ENCODE measurements around the gene RTN4IP1. TPM values are rescaled to one million over a fixed set of nuclear protein-coding genes. Genes with fewer than 3 reads are reported as not detected.

Gene RTN4IP1
- total RNA-seq, 2 experiments from 2014 or later = 8.4 to 9.6 TPM

DNA sequence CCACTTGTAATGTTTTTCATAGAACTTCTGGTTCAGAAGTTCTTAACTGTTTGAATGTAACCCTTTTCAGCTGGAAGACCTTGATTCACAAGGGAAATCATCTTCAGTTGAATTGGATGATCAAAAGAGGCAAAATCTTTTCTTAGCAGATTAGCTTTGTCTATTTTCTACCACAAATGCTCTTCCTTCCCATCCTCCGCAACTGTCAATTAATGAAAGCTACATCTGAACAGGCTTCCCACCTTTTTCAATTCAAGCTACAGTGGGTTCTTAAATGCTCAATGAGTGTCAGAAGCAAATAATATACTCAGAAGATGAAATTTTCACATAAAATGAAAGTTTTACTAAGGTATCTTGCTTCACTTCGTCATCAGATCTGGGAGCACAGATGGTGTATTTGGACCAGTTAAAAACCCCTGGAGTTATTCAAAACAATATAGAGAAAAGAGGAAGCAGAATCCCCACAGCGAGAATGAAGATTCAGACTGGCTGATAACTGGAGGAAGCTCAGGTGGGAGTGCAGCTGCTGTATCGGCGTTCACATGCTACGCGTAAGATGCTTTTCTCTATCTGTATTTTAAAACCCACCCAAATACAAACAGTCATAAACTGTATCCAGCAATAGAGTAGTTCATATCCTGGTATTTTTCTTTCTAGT lies 19.5 kb upstream of the RTN4IP1 start:
- Mint-ChIP-seq H3K36me3 (ENCODE audit: low read depth) (peaks cover 29% of the 10 kb centered on the region), H3K9me3 (no peaks in the 10 kb centered on the region), H3K27me3 (no peaks in the 10 kb centered on the region), H3K4me3 (no peak overlapping the region), H3K4me1 (ENCODE audit: low read depth) (no peaks in the 10 kb centered on the region), H3K27ac (no peak overlapping the region)
- ATAC-seq (no peak), DNase-seq (no peak)
- POLR2A ChIA-PET = interaction anchor here (1.0 kb wide), 2 partner anchors 15 to 231 kb away, joined by 3 to 4 read pairs; no protein-coding TSS in a partner anchor
- TF ChIP-seq, protein P1, sequence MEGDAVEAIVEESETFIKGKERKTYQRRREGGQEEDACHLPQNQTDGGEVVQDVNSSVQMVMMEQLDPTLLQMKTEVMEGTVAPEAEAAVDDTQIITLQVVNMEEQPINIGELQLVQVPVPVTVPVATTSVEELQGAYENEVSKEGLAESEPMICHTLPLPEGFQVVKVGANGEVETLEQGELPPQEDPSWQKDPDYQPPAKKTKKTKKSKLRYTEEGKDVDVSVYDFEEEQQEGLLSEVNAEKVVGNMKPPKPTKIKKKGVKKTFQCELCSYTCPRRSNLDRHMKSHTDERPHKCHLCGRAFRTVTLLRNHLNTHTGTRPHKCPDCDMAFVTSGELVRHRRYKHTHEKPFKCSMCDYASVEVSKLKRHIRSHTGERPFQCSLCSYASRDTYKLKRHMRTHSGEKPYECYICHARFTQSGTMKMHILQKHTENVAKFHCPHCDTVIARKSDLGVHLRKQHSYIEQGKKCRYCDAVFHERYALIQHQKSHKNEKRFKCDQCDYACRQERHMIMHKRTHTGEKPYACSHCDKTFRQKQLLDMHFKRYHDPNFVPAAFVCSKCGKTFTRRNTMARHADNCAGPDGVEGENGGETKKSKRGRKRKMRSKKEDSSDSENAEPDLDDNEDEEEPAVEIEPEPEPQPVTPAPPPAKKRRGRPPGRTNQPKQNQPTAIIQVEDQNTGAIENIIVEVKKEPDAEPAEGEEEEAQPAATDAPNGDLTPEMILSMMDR (IDR thresholded peaks at IDR 0.05) = no peak
- CTCF ChIA-PET = no interaction called here
- intact Hi-C loops (cut with micrococcal nuclease) = no loop called here

DNA sequence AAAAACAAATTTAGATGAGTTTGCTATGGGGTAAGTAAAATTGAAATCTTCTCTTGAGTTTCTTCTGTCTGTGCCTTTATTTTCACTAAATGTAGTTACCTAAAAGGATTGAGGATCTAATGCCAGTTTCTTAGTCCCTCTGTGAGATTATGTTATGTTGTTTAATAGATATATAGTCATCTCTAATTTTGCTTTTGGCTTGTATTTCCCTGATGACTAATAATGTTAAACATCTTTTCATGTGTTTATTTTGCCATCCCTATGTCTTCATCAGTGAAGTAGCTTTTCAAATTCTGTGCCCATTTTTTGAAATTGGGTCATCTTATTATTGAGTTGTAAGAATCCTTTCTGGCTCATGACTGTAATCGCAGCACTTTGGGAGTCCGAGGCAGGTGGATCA lies 13.8 kb upstream of the RTN4IP1 start:
- H3K36me3 Mint-ChIP-seq (ENCODE audit: low read depth) = peaks cover 22% of the 10 kb centered on the region
- H3K27ac Mint-ChIP-seq = no peak overlapping the region
- no peak for ATAC-seq
- no peak overlapping the region for H3K4me3 Mint-ChIP-seq
- H3K27me3 Mint-ChIP-seq = no peaks in the 10 kb centered on the region
- CTCF ChIA-PET = interaction anchor here (0.9 to 1.3 kb wide), 2 partner anchors 10 to 76 kb away, joined by 3 to 5 read pairs; no protein-coding TSS in a partner anchor
- TF ChIP-seq, protein P1 (IDR thresholded peaks at IDR 0.05) = no peak
- no peak for DNase-seq
- intact Hi-C loops (cut with micrococcal nuclease) = no loop called here
- POLR2A ChIA-PET = no interaction called here
- no peaks in the 10 kb centered on the region for H3K9me3 Mint-ChIP-seq
- H3K4me1 Mint-ChIP-seq (ENCODE audit: low read depth) = peaks cover 6% of the 10 kb centered on the region

DNA sequence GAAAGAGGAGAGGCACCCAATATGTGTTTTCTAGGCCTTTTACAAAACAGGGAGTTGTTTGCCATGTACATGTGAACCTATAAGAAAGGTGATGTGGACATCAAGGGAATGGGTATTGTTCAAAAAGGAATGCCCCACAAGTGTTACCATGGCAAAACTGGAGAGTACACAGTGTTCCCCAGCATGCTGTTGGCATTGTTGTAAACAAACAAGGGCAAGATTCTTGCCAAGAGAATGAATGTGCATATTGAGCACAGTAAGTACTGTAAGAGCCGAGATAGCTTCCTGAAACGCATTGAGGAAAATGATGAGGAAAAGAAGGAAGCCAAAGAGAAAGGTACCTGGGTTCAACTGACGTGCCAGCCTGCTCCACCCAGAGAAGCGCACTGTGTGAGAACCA lies 13.2 kb upstream of the RTN4IP1 start:
- DNase-seq (no peak), ATAC-seq (no peak)
- Mint-ChIP-seq H3K4me3 (no peak overlapping the region), H3K36me3 (ENCODE audit: low read depth) (peaks cover 22% of the 10 kb centered on the region), H3K27ac (no peak overlapping the region), H3K27me3 (no peaks in the 10 kb centered on the region), H3K4me1 (ENCODE audit: low read depth) (peaks cover 9% of the 10 kb centered on the region), H3K9me3 (no peaks in the 10 kb centered on the region)
- intact Hi-C loops (cut with micrococcal nuclease) = no loop called here
- CTCF ChIA-PET = interaction anchor here (0.9 to 1.3 kb wide), 3 partner anchors 9 to 337 kb away, joined by 3 to 5 read pairs (median 3); no protein-coding TSS in a partner anchor
- POLR2A ChIA-PET = no interaction called here
- TF ChIP-seq, protein P1 (IDR thresholded peaks at IDR 0.05) = no peak

DNA sequence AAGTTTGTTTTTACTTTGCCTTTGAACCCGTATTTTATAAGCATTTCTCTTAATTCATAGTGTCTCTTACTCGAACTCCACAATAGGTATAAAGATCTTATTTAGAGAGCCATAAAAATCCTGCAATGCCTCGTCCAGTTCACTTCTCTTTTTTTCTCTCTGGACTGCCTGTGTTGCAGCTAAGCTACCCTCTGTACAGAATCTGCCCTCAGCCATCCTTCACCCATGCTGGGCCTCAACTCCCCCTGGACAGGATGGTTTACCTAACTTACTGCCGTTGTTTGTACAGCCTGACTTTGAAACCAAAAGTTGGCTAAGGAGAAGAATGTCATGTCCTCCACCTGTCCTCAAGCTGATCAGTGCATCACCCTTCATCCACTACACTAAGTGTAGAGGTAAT lies 10.5 kb upstream of the RTN4IP1 start:
- no peaks in the 10 kb centered on the region for H3K27me3 Mint-ChIP-seq
- TF ChIP-seq, protein P1 (IDR thresholded peaks at IDR 0.05) = no peak
- no peak overlapping the region for H3K4me3 Mint-ChIP-seq
- H3K4me1 Mint-ChIP-seq (ENCODE audit: low read depth) = peaks cover 23% of the 10 kb centered on the region
- intact Hi-C loops (cut with micrococcal nuclease) = no loop called here
- peaks cover 16% of the 10 kb centered on the region for H3K36me3 Mint-ChIP-seq (ENCODE audit: low read depth)
- no peak overlapping the region for H3K27ac Mint-ChIP-seq
- no peak for DNase-seq
- CTCF ChIA-PET = no interaction called here
- no peaks in the 10 kb centered on the region for H3K9me3 Mint-ChIP-seq
- no peak for ATAC-seq
- POLR2A ChIA-PET = interaction anchor here (0.5 kb wide), 1 partner anchor 382 kb away, joined by 3 read pairs; no protein-coding TSS in a partner anchor

DNA sequence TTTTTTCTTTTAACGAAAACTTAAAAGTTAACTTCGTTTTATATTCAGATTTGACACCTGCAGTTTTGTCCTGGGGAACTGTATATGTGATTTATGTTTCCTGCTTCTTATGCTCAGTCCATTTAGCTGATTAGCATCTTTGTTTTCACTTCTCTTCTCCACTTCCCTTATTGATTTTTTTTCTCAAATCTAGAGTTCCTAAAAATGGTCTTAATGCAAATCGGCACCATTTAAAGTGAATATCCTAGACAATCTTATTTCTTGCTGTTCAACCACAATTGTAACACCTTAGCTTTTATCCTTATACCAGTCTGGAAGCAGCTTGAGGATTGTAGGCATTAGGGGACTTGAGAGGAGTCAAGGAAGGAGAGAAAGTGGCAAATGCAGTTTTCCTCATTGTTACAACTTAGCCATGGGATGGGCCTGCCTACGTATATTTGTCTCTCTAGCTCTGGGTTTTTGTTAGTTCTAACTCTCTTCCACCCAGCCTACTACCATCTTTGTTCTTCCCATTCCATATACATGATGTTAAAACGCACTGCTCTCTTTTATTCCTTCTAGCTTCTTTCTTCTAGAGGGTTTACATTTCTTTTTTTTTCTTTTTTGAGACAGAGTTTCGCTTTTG lies 8.5 kb upstream of the RTN4IP1 start:
- ATAC-seq = no peak

More for the DNA sequence above, 8.5 kb upstream of the RTN4IP1 start:
- CTCF ChIA-PET = interaction anchor here (1.6 kb wide), 1 partner anchor 30 kb away, joined by 4 read pairs; no protein-coding TSS in a partner anchor
- no peak for DNase-seq
- intact Hi-C loops (cut with micrococcal nuclease) = no loop called here
- TF ChIP-seq, protein P1 (IDR thresholded peaks at IDR 0.05) = no peak
- H3K4me3 Mint-ChIP-seq = no peak overlapping the region
- H3K36me3 Mint-ChIP-seq (ENCODE audit: low read depth) = peaks cover 9% of the 10 kb centered on the region
- no peaks in the 10 kb centered on the region for H3K9me3 Mint-ChIP-seq
- POLR2A ChIA-PET = interaction anchor here (0.6 kb wide), 1 partner anchor 11 kb away, joined by 3 read pairs; no protein-coding TSS in a partner anchor
- H3K4me1 Mint-ChIP-seq (ENCODE audit: low read depth) = peaks cover 29% of the 10 kb centered on the region
- no peaks in the 10 kb centered on the region for H3K27me3 Mint-ChIP-seq
- no peak overlapping the region for H3K27ac Mint-ChIP-seq
